SK-N-SH treated with all-trans-retinoic acid at 6 μM for 48 hours (cell line): Measurements from ENCODE around the gene AUTS2.

Experiments
- ATAC-seq: fragments of 200-7000 bp; cut with Tn5 transposase; 3 replicates; pipeline ENCODE4 v1.9.1; 2020; ENCODE audit warnings: mild to moderate bottlenecking, moderate library complexity
- ARNTL ChIP-seq: fragments of 450-650 bp; formaldehyde crosslinking; IDR thresholded peaks from 2 replicates; pipeline ENCODE4 v1.5.0; 2020; ENCODE audit warnings: low read depth, mild to moderate bottlenecking, moderate library complexity, borderline replicate concordance
- BACH2 ChIP-seq: fragments of 250-450 bp; sonication (Bioruptor Pico); IDR thresholded peaks from 2 replicates; pipeline ENCODE4 v1.9.0; 2021; ENCODE audit warnings: mild to moderate bottlenecking, borderline replicate concordance
- CREB5 ChIP-seq: fragments of 250-450 bp; sonication (Bioruptor Pico); IDR thresholded peaks from 2 replicates; pipeline ENCODE4 v1.5.1; 2020; ENCODE audit warnings: low read depth, mild to moderate bottlenecking, moderate library complexity
- CSDC2 ChIP-seq: fragments of 250-450 bp; sonication (Bioruptor Pico); IDR thresholded peaks from 2 replicates; pipeline ENCODE4 v1.5.0; 2020; ENCODE audit warnings: mild to moderate bottlenecking, moderate library complexity
- CSRNP3 ChIP-seq: fragments of 250-450 bp; sonication (Bioruptor Pico); IDR thresholded peaks from 2 replicates; pipeline ENCODE4 v1.5.1; 2021; ENCODE audit warnings: mild to moderate bottlenecking, moderate library complexity
- ESRRG ChIP-seq: fragments of 250-450 bp; sonication (Bioruptor Pico); IDR thresholded peaks from 2 replicates; pipeline ENCODE4 v1.6.1; 2021; ENCODE audit warnings: mild to moderate bottlenecking
- GLIS3 ChIP-seq: fragments of 250-450 bp; sonication (Bioruptor Pico); IDR thresholded peaks from 2 replicates; pipeline ENCODE4 v1.5.0; 2020; ENCODE audit warnings: mild to moderate bottlenecking, moderate library complexity
- ISL1 ChIP-seq: fragments of 250-450 bp; sonication (Bioruptor Pico); IDR thresholded peaks from 2 replicates; pipeline ENCODE4 v2.1.2; 2022; ENCODE audit warnings: mild to moderate bottlenecking, moderate library complexity
- OSR1 ChIP-seq: fragments of 250-450 bp; sonication (Bioruptor Pico); IDR thresholded peaks from 2 replicates; pipeline ENCODE4 v1.8.0; 2022; ENCODE audit warnings: moderate library complexity, mild to moderate bottlenecking, inconsistent platforms
- PATZ1 ChIP-seq: fragments of 250-450 bp; sonication (Bioruptor Pico); IDR thresholded peaks from 2 replicates; pipeline ENCODE4 v1.8.0; 2020; ENCODE audit warnings: mild to moderate bottlenecking, moderate library complexity, borderline replicate concordance
- POU6F1 ChIP-seq: fragments of 250-450 bp; sonication (Bioruptor Pico); IDR thresholded peaks from 2 replicates; pipeline ENCODE4 v1.8.0; 2021; ENCODE audit warnings: low read depth, mild to moderate bottlenecking, moderate library complexity, borderline replicate concordance
- PPARA ChIP-seq: fragments of 250-450 bp; sonication (Bioruptor Pico); IDR thresholded peaks from 2 replicates; pipeline ENCODE4 v1.5.0; 2020; ENCODE audit warnings: mild to moderate bottlenecking, borderline replicate concordance
- RARB ChIP-seq: fragments of 250-450 bp; sonication (Bioruptor Pico); IDR thresholded peaks from 2 replicates; pipeline ENCODE4 v1.8.0; 2021; ENCODE audit warnings: mild to moderate bottlenecking, moderate library complexity
- SNAI2 ChIP-seq: fragments of 250-450 bp; sonication (Bioruptor Pico); IDR thresholded peaks from 2 replicates; pipeline ENCODE4 v1.5.0; 2020; ENCODE audit warnings: mild to moderate bottlenecking, moderate library complexity
- TCF4 ChIP-seq: fragments of 250-450 bp; sonication (Bioruptor Pico); IDR thresholded peaks from 2 replicates; pipeline ENCODE4 v1.8.0; 2021; ENCODE audit warnings: mild to moderate bottlenecking, moderate library complexity, borderline replicate concordance
- TOX ChIP-seq: fragments of 250-450 bp; sonication (Bioruptor Pico); IDR thresholded peaks from 2 replicates; pipeline ENCODE4 v1.8.0; 2021; ENCODE audit warnings: mild to moderate bottlenecking, moderate library complexity, borderline replicate concordance
- TSHZ2 ChIP-seq: fragments of 250-450 bp; sonication (Bioruptor Pico); IDR thresholded peaks from 2 replicates; pipeline ENCODE4 v1.5.0; 2020; ENCODE audit warnings: mild to moderate bottlenecking, moderate library complexity
- ZC3H10 ChIP-seq: fragments of 250-450 bp; sonication (Bioruptor Pico); IDR thresholded peaks from 2 replicates; pipeline ENCODE4 v1.5.1; 2021; ENCODE audit warnings: mild to moderate bottlenecking, moderate library complexity
- ZFP3 ChIP-seq: fragments of 250-450 bp; sonication (Bioruptor Pico); IDR thresholded peaks from 2 replicates; pipeline ENCODE4 v1.5.0; 2020; ENCODE audit warnings: mild to moderate bottlenecking, moderate library complexity
- ZFP30 ChIP-seq: fragments of 450-650 bp; formaldehyde crosslinking; IDR thresholded peaks from 2 replicates; pipeline ENCODE4 v1.5.0; 2022; ENCODE audit warnings: mild to moderate bottlenecking, moderate library complexity
- ZNF565 ChIP-seq: fragments of 450-650 bp; formaldehyde crosslinking; conservative IDR thresholded peaks from 2 replicates; pipeline ENCODE4 v1.5.0; 2020; ENCODE audit warnings: low read depth, mild to moderate bottlenecking, moderate library complexity
- ZNF70 ChIP-seq: fragments of 450-650 bp; formaldehyde crosslinking; IDR thresholded peaks from 2 replicates; pipeline ENCODE4 v1.5.0; 2020; ENCODE audit warnings: mild to moderate bottlenecking, moderate library complexity
- ZNF8 ChIP-seq: fragments of 450-650 bp; formaldehyde crosslinking; IDR thresholded peaks from 2 replicates; pipeline ENCODE4 v1.5.0; 2020; ENCODE audit warnings: mild to moderate bottlenecking, moderate library complexity

Gene AUTS2

GRCh38 chr7:70704831-70705346, 1106.6 kb downstream of the AUTS2 start (continued):
- TF ChIP-seq PATZ1 (CRISPR knock-in tag) (peak; percentile 51; the same call in 1 of the 2 replicates), CREB5 (0 out of 2 replicates have a peak, but pooled peaks have one; percentile 33), ZNF70 (no peak), ZFP3 (0 out of 2 replicates have a peak, but pooled peaks have one; percentile 79)

GRCh38 chr7:70706204-70706603, 1107.9 kb downstream of the AUTS2 start:
- TF ChIP-seq ZFP3 (no peak), RARB (CRISPR knock-in tag) (no peak), BACH2 (CRISPR knock-in tag) (no peak), ZC3H10 (CRISPR knock-in tag) (no peak), POU6F1 (CRISPR knock-in tag) (no peak), TSHZ2 (CRISPR knock-in tag) (no peak), CSRNP3 (CRISPR knock-in tag) (no peak), ZNF70 (no peak), SNAI2 (CRISPR knock-in tag) (no peak), TOX (no peak), ISL1 (CRISPR knock-in tag) (no peak), TCF4 (CRISPR knock-in tag) (no peak), CREB5 (no peak), CSDC2 (CRISPR knock-in tag) (no peak), ZNF8 (no peak), OSR1 (CRISPR knock-in tag) (no peak), ZNF565 (CRISPR knock-in tag) (no peak), PPARA (CRISPR knock-in tag) (no peak)
- no peak for ATAC-seq

- ATAC-seq, result no peak
- no peak for TF ChIP-seq ESRRG (CRISPR knock-in tag)
- TF ChIP-seq ZC3H10 (CRISPR knock-in tag), result no peak
- no peak for TF ChIP-seq PATZ1 (CRISPR knock-in tag)
- TF ChIP-seq ZNF8, result no peak
- no peak for TF ChIP-seq CSDC2 (CRISPR knock-in tag)
- no peak for TF ChIP-seq ARNTL (CRISPR knock-in tag)
- no peak for TF ChIP-seq PPARA (CRISPR knock-in tag)
- TF ChIP-seq TOX, result no peak
- TF ChIP-seq ZNF565 (CRISPR knock-in tag), result no peak
- TF ChIP-seq ISL1 (CRISPR knock-in tag), result no peak
- TF ChIP-seq ZFP3, result no peak
- TF ChIP-seq GLIS3 (CRISPR knock-in tag), result no peak
- TF ChIP-seq ZFP30 (CRISPR knock-in tag), result no peak
- no peak for TF ChIP-seq CSRNP3 (CRISPR knock-in tag)
These were observed 1108.4 kb downstream of the AUTS2 start for GRCh38 chr7:70706698-70707097.
